Measurements from ENCODE around the gene PDIA6. TPM values are rescaled to one million over a fixed set of nuclear protein-coding genes. Genes with fewer than 3 reads are reported as not detected.

Gene PDIA6
- total and polyA plus RNA-seq, 2 donors (not counting 1 experiment from before 2014, with no cell fraction given) = 23.8 to 53.8 TPM

GRCh38 chr2:10824191-10824590 is 11.6 kb upstream of the PDIA6 start:
- TF ChIP-seq CTCF (IDR thresholded peaks at IDR 0.05) = no peak
- TF ChIP-seq EZH2 (IDR thresholded peaks at IDR 0.05; ENCODE audit: borderline replicate concordance, insufficient read depth, low read depth, low read length, poor library complexity, severe bottlenecking) = no peak
- POLR2A ChIA-PET = no interaction called here

GRCh38 chr2:10820978-10821695 is 8.6 kb upstream of the PDIA6 start:
- DNase-seq (no peak), ATAC-seq (ENCODE audit: low read depth) (no peak)
- Histone ChIP-seq H3K79me2 (ENCODE audit: control insufficient read depth, insufficient read depth, low read length) (no peaks in the 10 kb centered on the region), H4K20me1 (ENCODE audit: control insufficient read depth, insufficient read depth, low read length, poor library complexity, severe bottlenecking) (no peaks in the 10 kb centered on the region), H3K4me3 (ENCODE audit: control extremely low read depth in 1 of 5, extremely low read depth in 1 of 5, insufficient read depth in 1 of 5, low read depth in 2 of 5, low read length in 4 of 5) (no peak overlapping the region), H3K27me3 (replicated peaks in 1 of 4; ENCODE audit: control extremely low read depth in 1 of 4, control insufficient read depth in 3 of 4, insufficient read depth in 4 of 4, low read length in 3 of 4) (peaks cover 0 to 22% (median 11%) of the 10 kb centered on the region in 4 experiments), H3K4me2 (replicated peaks; ENCODE audit: low read depth, low read length, poor library complexity, severe bottlenecking) (no peak overlapping the region), H2AFZ (ENCODE audit: insufficient read depth, low read depth, low read length, poor library complexity, severe bottlenecking) (no peak overlapping the region), H3K9me3 (ENCODE audit: control extremely low read depth in 1 of 3, control insufficient read depth in 2 of 3, insufficient read depth in 1 of 3, low read length in 2 of 3) (no peaks in the 10 kb centered on the region), H3K36me3 (replicated peaks in 1 of 2; ENCODE audit: control extremely low read depth in 1 of 2, control insufficient read depth in 1 of 2, extremely low read depth in 1 of 2, insufficient read depth in 2 of 2, low read length in 1 of 2) (no peaks in the 10 kb centered on the region), H3K4me1 (ENCODE audit: control insufficient read depth in 2 of 2, insufficient read depth in 2 of 2, low read length in 2 of 2) (no peaks in the 10 kb centered on the region), H3K27ac (ENCODE audit: low read length in 2 of 2) (no peak overlapping the region), H3K9ac (ENCODE audit: low read length) (no peak overlapping the region)
- Mint-ChIP-seq H3K27me3 (peaks cover 38% of the 10 kb centered on the region), H3K27ac (no peak overlapping the region), H3K4me1 (no peaks in the 10 kb centered on the region), H3K9me3 (ENCODE audit: insufficient read depth) (no peaks in the 10 kb centered on the region), H3K4me3 (no peak overlapping the region)
- 73% methylated on average over 8 of the region's 13 CpGs for WGBS (ENCODE audit: insufficient coverage)
- TF ChIP-seq CTCF (IDR thresholded peaks at IDR 0.05) (no peak), EZH2 (IDR thresholded peaks at IDR 0.05; ENCODE audit: borderline replicate concordance, insufficient read depth, low read depth, low read length, poor library complexity, severe bottlenecking) (no peak)
- ChIA-PET POLR2A (no interaction called here), CTCF (interaction anchor here (1.1 kb wide), 1 partner anchor 11 kb away, joined by 4 read pairs; no protein-coding TSS in a partner anchor)
- intact Hi-C loops (cut with micrococcal nuclease) = no loop called here

More at GRCh38 chr2:10824191-10824590, 11.6 kb upstream of the PDIA6 start:
- no peaks in the 10 kb centered on the region for H3K36me3 ChIP-seq (replicated peaks in 1 of 2; ENCODE audit: control extremely low read depth in 1 of 2, control insufficient read depth in 1 of 2, extremely low read depth in 1 of 2, insufficient read depth in 2 of 2, low read length in 1 of 2)
- H2AFZ ChIP-seq (ENCODE audit: insufficient read depth, low read depth, low read length, poor library complexity, severe bottlenecking) = no peak overlapping the region
- H3K4me1 Mint-ChIP-seq = peaks cover 5% of the 10 kb centered on the region
- no peaks in the 10 kb centered on the region for H3K4me1 ChIP-seq (ENCODE audit: control insufficient read depth in 2 of 2, insufficient read depth in 2 of 2, low read length in 2 of 2)
- H3K4me2 ChIP-seq (replicated peaks; ENCODE audit: low read depth, low read length, poor library complexity, severe bottlenecking) = no peak overlapping the region
- H4K20me1 ChIP-seq (ENCODE audit: control insufficient read depth, insufficient read depth, low read length, poor library complexity, severe bottlenecking) = no peaks in the 10 kb centered on the region
- no peak overlapping the region for H3K27ac Mint-ChIP-seq
- ATAC-seq (ENCODE audit: low read depth) (no peak), DNase-seq (no peak)
- H3K4me3 ChIP-seq (ENCODE audit: control extremely low read depth in 1 of 5, extremely low read depth in 1 of 5, insufficient read depth in 1 of 5, low read depth in 2 of 5, low read length in 4 of 5) = no peak overlapping the region
- H3K27ac ChIP-seq (ENCODE audit: low read length in 2 of 2) = no peak overlapping the region
- H3K27me3 ChIP-seq (replicated peaks in 1 of 4; ENCODE audit: control extremely low read depth in 1 of 4, control insufficient read depth in 3 of 4, insufficient read depth in 4 of 4, low read length in 3 of 4) = peaks cover 0 to 27% (median 11%) of the 10 kb centered on the region in 4 experiments
- no peak overlapping the region for H3K9ac ChIP-seq (ENCODE audit: low read length)
- CTCF ChIA-PET = interaction anchor here (0.6 to 2.7 kb wide), 3 partner anchors 8 to 869 kb away, joined by 3 to 17 read pairs (median 3); no protein-coding TSS in a partner anchor
- no peaks in the 10 kb centered on the region for H3K79me2 ChIP-seq (ENCODE audit: control insufficient read depth, insufficient read depth, low read length)
- no peak overlapping the region for H3K4me3 Mint-ChIP-seq
- 76% methylated on average over 4 of the region's 4 CpGs for WGBS (ENCODE audit: insufficient coverage)
- peaks cover 44% of the 10 kb centered on the region for H3K27me3 Mint-ChIP-seq
- intact Hi-C loops (cut with micrococcal nuclease) = no loop called here
- no peaks in the 10 kb centered on the region for H3K9me3 ChIP-seq (ENCODE audit: control extremely low read depth in 1 of 3, control insufficient read depth in 2 of 3, insufficient read depth in 1 of 3, low read length in 2 of 3)
- H3K9me3 Mint-ChIP-seq (ENCODE audit: insufficient read depth) = no peaks in the 10 kb centered on the region

All from B cell (primary cell).